HCT116 (cell line): ENCODE measurements around the gene SUFU.

Experiments used
- EZH2phosphoT487 ChIP-seq: fragments of 200-600 bp; IDR thresholded peaks from 2 replicates; pipeline ENCODE4 v1.6.1; 2018; ENCODE audit warnings: antibody characterized with exemption, borderline replicate concordance
- ZNF274 ChIP-seq: fragments of 200-500 bp; sonication (Bioruptor generic); IDR thresholded peaks from 2 replicates; pipeline ENCODE4 v1.6.1; 2014; ENCODE audit warnings: mild to moderate bottlenecking, low read depth, low read length, inconsistent platforms

GRCh38 chr10:102682416-102682815 lies 178.6 kb downstream of the SUFU start:
- no peak for TF ChIP-seq ZNF274
- no peak for TF ChIP-seq EZH2phosphoT487
